GM21447 (cell line): ENCODE measurements around the gene FOLR2.

Experiments
- ATAC-seq: cut with Tn5 transposase; IDR thresholded peaks from one replicate; pipeline ENCODE4 v1.9.1; 2021; ENCODE audit not compliant: unreplicated experiment

FOLR2 gene

DNA sequence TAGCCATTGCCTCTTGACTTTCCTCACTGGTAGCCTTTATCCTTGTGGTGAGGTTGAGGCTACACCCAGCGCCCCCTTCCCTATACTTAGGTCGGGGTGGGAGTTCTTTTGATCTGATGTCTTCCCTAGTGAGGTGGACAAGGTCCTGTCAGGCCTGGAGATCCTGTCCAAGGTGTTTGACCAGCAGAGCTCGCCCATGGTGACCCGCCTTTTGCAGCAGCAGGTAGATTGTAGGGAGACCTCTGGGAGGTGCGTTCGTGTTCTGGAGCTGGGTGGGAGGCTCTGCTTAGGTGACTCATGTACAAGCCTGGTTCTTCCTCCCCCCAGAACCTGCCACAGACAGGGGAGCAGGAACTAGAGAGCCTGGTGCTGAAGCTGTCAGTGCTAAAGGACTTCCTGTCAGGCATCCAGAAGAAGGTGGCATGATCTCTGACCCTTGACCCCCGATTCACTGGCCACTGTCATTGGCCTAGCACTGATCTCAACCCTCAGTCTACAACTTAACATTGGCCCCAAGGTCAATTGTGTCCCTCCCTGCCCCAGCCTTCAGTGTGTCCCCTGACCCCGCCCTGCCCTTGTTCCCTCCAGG, 12.8 kb downstream of the FOLR2 start:
- no peak for ATAC-seq

- ATAC-seq = no peak
Measured at GRCh38 chr11:72229925-72230763, 13.6 kb downstream of the FOLR2 start.

- no peak for ATAC-seq
Measured at GRCh38 chr11:72230764-72231365, 14.3 kb downstream of the FOLR2 start.

GRCh38 chr11:72231396-72232259, 15.0 kb downstream of the FOLR2 start:
- ATAC-seq = no peak

GRCh38 chr11:72232260-72233055, 15.9 kb downstream of the FOLR2 start:
- no peak for ATAC-seq

- no peak for ATAC-seq
Measured at GRCh38 chr11:72233056-72233772, 16.6 kb downstream of the FOLR2 start.

- ATAC-seq = no peak
Measured at GRCh38 chr11:72233773-72234513, 17.3 kb downstream of the FOLR2 start.

- ATAC-seq = no peak
Measured at GRCh38 chr11:72234514-72234830, 17.9 kb downstream of the FOLR2 start.

DNA sequence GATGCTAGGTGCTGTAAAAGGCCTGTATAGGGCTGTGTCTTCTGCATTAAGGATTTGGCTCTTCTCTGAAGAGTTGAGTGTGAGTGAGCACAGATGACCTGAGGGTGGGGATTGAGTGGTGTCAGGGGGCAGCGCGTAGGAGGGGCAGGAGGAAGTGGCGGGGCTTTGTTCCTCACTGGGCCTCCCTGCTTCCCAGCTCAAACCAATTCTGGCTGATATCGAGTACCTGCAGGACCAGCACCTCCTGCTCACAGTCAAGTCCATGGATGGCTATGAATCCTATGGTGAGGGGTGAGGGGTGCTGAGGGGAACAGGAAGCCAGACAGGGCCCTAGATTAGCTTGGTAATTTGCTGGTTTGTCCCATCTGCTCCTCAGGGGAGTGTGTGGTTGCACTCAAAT, 18.3 kb downstream of the FOLR2 start:
- ATAC-seq = no peak

DNA sequence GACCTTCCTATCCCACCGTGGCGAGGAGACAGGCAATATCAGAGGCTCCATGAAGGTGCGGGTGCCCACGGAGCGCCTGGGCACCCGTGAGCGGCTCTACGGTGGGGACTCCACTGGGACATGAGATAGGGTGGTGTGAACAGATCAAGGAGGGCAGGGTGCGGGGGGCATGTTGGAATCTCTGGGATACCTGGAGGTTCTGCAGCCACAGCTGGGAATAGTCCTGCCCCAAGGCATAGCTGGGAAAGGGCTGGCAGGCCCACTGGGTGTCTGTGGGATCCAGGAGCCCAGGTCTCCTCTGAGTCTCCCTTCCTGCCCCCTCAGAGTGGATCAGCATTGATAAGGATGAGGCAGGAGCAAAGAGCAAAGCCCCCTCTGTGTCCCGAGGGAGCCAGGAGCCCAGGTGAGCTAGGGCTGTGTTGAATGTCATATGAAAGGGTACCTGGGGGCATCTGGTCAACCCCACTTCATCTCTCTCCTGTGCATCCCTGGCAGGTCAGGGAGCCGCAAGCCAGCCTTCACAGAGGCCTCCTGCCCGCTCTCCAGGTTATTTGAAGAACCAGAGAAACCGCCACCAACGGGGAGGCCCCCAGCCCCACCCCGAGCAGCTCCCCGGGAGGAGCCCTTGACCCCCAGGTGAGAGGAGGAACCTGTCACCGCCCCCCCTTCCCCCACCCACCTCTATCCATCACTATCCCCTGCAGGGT, 18.9 kb downstream of the FOLR2 start:
- no peak for ATAC-seq

GRCh38 chr11:72236083-72236697, 19.6 kb downstream of the FOLR2 start:
- ATAC-seq = no peak

GRCh38 chr11:72236774-72237111, 20.1 kb downstream of the FOLR2 start:
- no peak for ATAC-seq

GRCh38 chr11:72237112-72237931, 20.7 kb downstream of the FOLR2 start:
- no peak for ATAC-seq

GRCh38 chr11:72238040-72238450, 21.5 kb downstream of the FOLR2 start:
- ATAC-seq = no peak

GRCh38 chr11:72238492-72239312, 22.1 kb downstream of the FOLR2 start:
- no peak for ATAC-seq

DNA sequence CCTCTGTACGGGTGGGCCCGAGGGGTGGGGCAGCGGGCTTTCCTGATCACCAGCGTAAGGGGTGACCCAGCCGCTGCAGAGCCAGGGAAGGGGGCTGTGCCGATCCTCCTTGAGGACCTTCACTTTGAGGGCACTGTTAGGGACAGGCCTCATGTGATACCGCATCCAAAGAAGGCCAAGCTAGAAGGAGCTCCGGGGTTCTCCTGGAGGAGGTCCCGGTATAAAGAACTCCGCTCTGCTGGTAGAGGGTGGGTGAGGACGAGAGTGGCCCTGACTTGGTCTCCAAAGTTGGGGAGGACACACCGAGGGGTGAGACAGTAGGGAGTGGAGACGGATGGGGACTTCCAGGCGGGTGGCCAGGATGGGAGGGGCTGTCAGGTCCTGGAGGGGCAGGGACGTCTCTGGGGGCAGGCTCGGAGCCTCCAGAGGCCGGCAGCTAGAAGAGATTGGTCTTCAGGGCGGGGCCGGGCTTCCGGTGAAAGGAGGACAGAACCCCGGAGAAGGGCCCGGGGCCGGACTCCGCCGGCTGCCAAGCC, 22.8 kb downstream of the FOLR2 start:
- no peak for ATAC-seq
